Measurements from ENCODE around the gene EFNA1. TPM values are rescaled to one million over a fixed set of nuclear protein-coding genes. Genes with fewer than 3 reads are reported as not detected.

The EFNA1 gene
- total RNA-seq, 3 donors from 2014 or later (not counting 1 experiment from before 2014, with no cell fraction given) = 1.5 to 1.9 (median 1.9) TPM

GRCh38 chr1:155126556-155127104 lies 1.0 kb upstream of the EFNA1 start:
- ATAC-seq (peak; percentile 88 to 91 (median 90)), DNase-seq (peak; percentile 53 to 76)
- peak overlapping the region; percentile 74 to 87 for H3K27ac Mint-ChIP-seq
- H3K4me3 ChIP-seq (ENCODE audit: low read length) = peak overlapping the region; percentile 42
- intact Hi-C loops (cut with micrococcal nuclease) = loop anchor here (2.0 to 5.0 kb wide), 3 partner anchors 14 to 41 kb away; partner anchors contain the start of gene DPM3
- H3K27me3 Mint-ChIP-seq (ENCODE audit: low read depth in 2 of 2) = peaks cover 23 to 35% of the 10 kb centered on the region in 2 donors
- peaks cover 25% of the 10 kb centered on the region for H3K27me3 ChIP-seq (ENCODE audit: control insufficient read depth, insufficient read depth, low read length)
- H3K36me3 Mint-ChIP-seq = no peaks in the 10 kb centered on the region
- H3K4me1 Mint-ChIP-seq = peaks cover 22 to 40% of the 10 kb centered on the region in 2 donors
- peak overlapping the region; percentile 93 for H3K4me3 Mint-ChIP-seq
- TF ChIP-seq CTCF (IDR thresholded peaks at IDR 0.05) = no peak
- H3K27ac ChIP-seq (ENCODE audit: low read length) = no peak overlapping the region
- H3K36me3 ChIP-seq (ENCODE audit: control insufficient read depth, insufficient read depth, low read length) = no peaks in the 10 kb centered on the region
- WGBS (ENCODE audit: insufficient coverage) = 8% methylated on average over 32 of the region's 32 CpGs
- H3K4me1 ChIP-seq (ENCODE audit: control insufficient read depth, insufficient read depth, low read length) = peaks cover 34% of the 10 kb centered on the region
- H3K9me3 ChIP-seq (ENCODE audit: control insufficient read depth, insufficient read depth, low read length) = no peaks in the 10 kb centered on the region
- no peaks in the 10 kb centered on the region for H3K9me3 Mint-ChIP-seq

GRCh38 chr1:155127967-155128754 lies 485 bp downstream of the EFNA1 start:
- peaks cover 34% of the 10 kb centered on the region for H3K4me1 ChIP-seq (ENCODE audit: control insufficient read depth, insufficient read depth, low read length)
- intact Hi-C loops (cut with micrococcal nuclease) = loop anchor here (2.0 to 5.0 kb wide), 3 partner anchors 13 to 39 kb away; partner anchors contain the start of gene DPM3
- peak in 1 of 2 donors; percentile 41 for DNase-seq
- no peak for TF ChIP-seq CTCF (IDR thresholded peaks at IDR 0.05)
- Mint-ChIP-seq H3K9me3 (no peaks in the 10 kb centered on the region), H3K4me3 (peak overlapping the region; percentile 79), H3K4me1 (peaks cover 22 to 40% of the 10 kb centered on the region in 2 donors), H3K27ac (peak overlapping the region in 1 of 2 donors; percentile 84), H3K36me3 (no peaks in the 10 kb centered on the region), H3K27me3 (ENCODE audit: low read depth in 2 of 2) (peaks cover 23 to 35% of the 10 kb centered on the region in 2 donors)
- no peaks in the 10 kb centered on the region for H3K9me3 ChIP-seq (ENCODE audit: control insufficient read depth, insufficient read depth, low read length)
- H3K4me3 ChIP-seq (ENCODE audit: low read length) = peak overlapping the region; percentile 42
- H3K27ac ChIP-seq (ENCODE audit: low read length) = no peak overlapping the region
- H3K27me3 ChIP-seq (ENCODE audit: control insufficient read depth, insufficient read depth, low read length) = peaks cover 25% of the 10 kb centered on the region
- 7% methylated on average over 17 of the region's 17 CpGs for WGBS (ENCODE audit: insufficient coverage)
- H3K36me3 ChIP-seq (ENCODE audit: control insufficient read depth, insufficient read depth, low read length) = no peaks in the 10 kb centered on the region
- no peak for ATAC-seq

GRCh38 chr1:155128755-155129473 lies 1.2 kb downstream of the EFNA1 start:
- peaks cover 22 to 40% of the 10 kb centered on the region in 2 donors for H3K4me1 Mint-ChIP-seq
- no peak overlapping the region for H3K4me3 ChIP-seq (ENCODE audit: low read length)
- peaks cover 23 to 35% of the 10 kb centered on the region in 2 donors for H3K27me3 Mint-ChIP-seq (ENCODE audit: low read depth in 2 of 2)
- TF ChIP-seq CTCF (IDR thresholded peaks at IDR 0.05) = no peak
- WGBS (ENCODE audit: insufficient coverage) = 9% methylated on average over 13 of the region's 14 CpGs
- H3K9me3 ChIP-seq (ENCODE audit: control insufficient read depth, insufficient read depth, low read length) = no peaks in the 10 kb centered on the region
- no peaks in the 10 kb centered on the region for H3K36me3 ChIP-seq (ENCODE audit: control insufficient read depth, insufficient read depth, low read length)
- peaks cover 25% of the 10 kb centered on the region for H3K27me3 ChIP-seq (ENCODE audit: control insufficient read depth, insufficient read depth, low read length)
- intact Hi-C loops (cut with micrococcal nuclease) = loop anchor here (5.0 kb wide), 2 partner anchors 37 to 38 kb away; no protein-coding TSS in a partner anchor
- H3K4me3 Mint-ChIP-seq = peak overlapping the region; percentile 79
- ATAC-seq (peak in 1 of 3 donors; percentile 22), DNase-seq (peak in 1 of 2 donors; percentile 39)
- H3K4me1 ChIP-seq (ENCODE audit: control insufficient read depth, insufficient read depth, low read length) = peaks cover 34% of the 10 kb centered on the region
- H3K27ac Mint-ChIP-seq = peak overlapping the region in 1 of 2 donors; percentile 84
- H3K27ac ChIP-seq (ENCODE audit: low read length) = no peak overlapping the region
- no peaks in the 10 kb centered on the region for H3K9me3 Mint-ChIP-seq
- no peaks in the 10 kb centered on the region for H3K36me3 Mint-ChIP-seq

All from natural killer cell (primary cell).